NCI-H524 (cell line): ENCODE results near the gene GRIK3.

Experiments
- DNase-seq, 2 experiments: peaks; one replicate each; lab custom pipeline; 2025; lab: John Stamatoyannopoulos, UW

GRIK3 gene

GRCh38 chr1:37015713-37016112, 18.6 kb downstream of the GRIK3 start:
- DNase-seq, result no peak

GRCh38 chr1:37012226-37012625, 22.1 kb downstream of the GRIK3 start:
- DNase-seq, result no peak

GRCh38 chr1:37010011-37010410, 24.3 kb downstream of the GRIK3 start:
- DNase-seq, result no peak

GRCh38 chr1:37009521-37009920, 24.8 kb downstream of the GRIK3 start:
- DNase-seq, result no peak

GRCh38 chr1:37006132-37006868, 28.0 kb downstream of the GRIK3 start:
- DNase-seq, result no peak

GRCh38 chr1:37002898-37003297, 31.4 kb downstream of the GRIK3 start:
- no peak for DNase-seq

- DNase-seq, result peak in 1 of 2 experiments; percentile 28
These were observed 32.6 kb downstream of the GRIK3 start for GRCh38 chr1:37001703-37002102.

GRCh38 chr1:36996106-36996505, 38.2 kb downstream of the GRIK3 start:
- DNase-seq, result no peak

- no peak for DNase-seq
These were observed 39.4 kb downstream of the GRIK3 start for GRCh38 chr1:36994868-36995267.

GRCh38 chr1:36994294-36994693, 40.0 kb downstream of the GRIK3 start:
- DNase-seq, result no peak

- no peak for DNase-seq
These were observed 42.0 kb downstream of the GRIK3 start for GRCh38 chr1:36992139-36992943.

- DNase-seq, result no peak
These were observed 42.8 kb downstream of the GRIK3 start for GRCh38 chr1:36991551-36991950.

GRCh38 chr1:36990928-36991327, 43.4 kb downstream of the GRIK3 start:
- DNase-seq, result no peak

- DNase-seq, result peak in 1 of 2 experiments; percentile 44
These were observed 45.1 kb downstream of the GRIK3 start for GRCh38 chr1:36989241-36989640.

- DNase-seq, result peak; percentile 76 to 90
These were observed 45.5 kb downstream of the GRIK3 start for GRCh38 chr1:36988741-36989193.

- DNase-seq, result peak; percentile 46 to 72
These were observed 46.0 kb downstream of the GRIK3 start for GRCh38 chr1:36988321-36988720.

- no peak for DNase-seq
These were observed 47.0 kb downstream of the GRIK3 start for GRCh38 chr1:36987276-36987675.

- DNase-seq, result no peak
These were observed 47.9 kb downstream of the GRIK3 start for GRCh38 chr1:36986241-36986985.

- DNase-seq, result no peak
These were observed 49.6 kb downstream of the GRIK3 start for GRCh38 chr1:36984675-36985074.

- DNase-seq, result no peak
These were observed 50.3 kb downstream of the GRIK3 start for GRCh38 chr1:36984026-36984425.

- peak in 1 of 2 experiments; percentile 43 for DNase-seq
These were observed 51.6 kb downstream of the GRIK3 start for GRCh38 chr1:36982709-36983108.
